H1 (cell line): ENCODE data around the gene SLC12A5.

Experiments used
- ATF3 ChIP-seq: IDR thresholded peaks from 2 replicates; pipeline ENCODE4 v1.6.1; 2011; ENCODE audit warnings: low read depth, mild to moderate bottlenecking, low read length; ENCODE audit not compliant: insufficient read depth
- CHD2 ChIP-seq: IDR thresholded peaks from 2 replicates; pipeline ENCODE4 v1.6.1; 2012; ENCODE audit warnings: low read length, improper control_type of control experiment
- CTCF ChIP-seq, 3 experiments: IDR thresholded peaks; 1 replicate in 2 of 3; 2 replicates in 1 of 3; pipeline versions ENCODE4 v1.5.1 to v1.6.1; 2011; ENCODE audit warnings: low read length in 3 of 3, mild to moderate bottlenecking in 3 of 3, inconsistent platforms in 2 of 3, low read depth in 1 of 3, moderate library complexity in 1 of 3; ENCODE audit not compliant: insufficient read depth in 1 of 3; ENCODE audit errors: control extremely low read depth in 1 of 3
- NRF1 ChIP-seq: IDR thresholded peaks from 2 replicates; pipeline ENCODE4 v1.6.1; 2011; ENCODE audit warnings: mild to moderate bottlenecking, low read depth, low read length, improper control_type of control experiment
- POLR2A ChIP-seq, 2 experiments: IDR thresholded peaks; 1 replicate in 1 of 2; 2 replicates in 1 of 2; pipeline ENCODE4 v1.6.1; 2011; ENCODE audit warnings: low read depth in 2 of 2, low read length in 2 of 2, mild to moderate bottlenecking in 2 of 2; ENCODE audit errors: control extremely low read depth in 1 of 2
- POU5F1 ChIP-seq: IDR thresholded peaks from 2 replicates; pipeline ENCODE4 v1.6.1; 2011; ENCODE audit warnings: low read depth, mild to moderate bottlenecking, low read length, moderate library complexity
- USF2 ChIP-seq: IDR thresholded peaks from 2 replicates; pipeline ENCODE4 v1.6.1; 2011; ENCODE audit warnings: low read length, improper control_type of control experiment

- TF ChIP-seq NRF1 (no peak), POLR2A (IDR thresholded peaks at IDR 0.05; ENCODE audit: control extremely low read depth in 1 of 2, low read depth in 2 of 2, low read length in 2 of 2) (no peak), CTCF (IDR thresholded peaks at IDR 0.05; ENCODE audit: control extremely low read depth in 1 of 3, insufficient read depth in 1 of 3, low read depth in 1 of 3, low read length in 3 of 3) (no peak), POU5F1 (no peak), USF2 (no peak), ATF3 (no peak), CHD2 (no peak)
Measured at GRCh38 chr20:46073443-46073842, 44.4 kb downstream of the SLC12A5 start.
